HG03095 (cell line): Measurements from ENCODE around the gene SGIP1.
"Not testable (repeated sequence)": the region's sequence is repeated elsewhere in the genome, so short reads cannot be mapped to it uniquely, and the experiment has no call there.

Experiments used
- ATAC-seq: cut with Tn5 transposase; IDR thresholded peaks from one replicate; pipeline ENCODE4 v1.9.1; 2021; ENCODE audit warnings: moderate library complexity; ENCODE audit not compliant: unreplicated experiment

SGIP1 gene

DNA sequence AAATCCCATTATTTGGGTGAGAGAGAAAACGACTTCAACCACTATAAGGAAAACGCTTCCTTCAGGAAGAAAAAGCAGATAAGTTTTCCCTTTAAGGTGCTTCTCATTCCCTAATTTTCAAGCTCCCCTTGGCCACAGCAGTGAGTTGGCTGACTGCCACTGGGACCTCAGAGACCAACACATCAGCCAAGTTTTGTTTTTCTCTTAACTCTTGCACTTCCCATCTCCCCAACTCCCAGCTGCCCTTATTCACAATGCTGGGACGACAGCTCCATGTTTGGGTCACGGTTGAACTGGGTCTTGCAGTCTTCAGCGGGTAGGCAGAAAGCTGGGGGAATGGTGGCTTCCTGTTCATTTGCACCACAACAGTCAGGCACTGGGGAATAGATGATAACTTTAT, 18.9 kb downstream of the SGIP1 start:
- no peak for ATAC-seq

DNA sequence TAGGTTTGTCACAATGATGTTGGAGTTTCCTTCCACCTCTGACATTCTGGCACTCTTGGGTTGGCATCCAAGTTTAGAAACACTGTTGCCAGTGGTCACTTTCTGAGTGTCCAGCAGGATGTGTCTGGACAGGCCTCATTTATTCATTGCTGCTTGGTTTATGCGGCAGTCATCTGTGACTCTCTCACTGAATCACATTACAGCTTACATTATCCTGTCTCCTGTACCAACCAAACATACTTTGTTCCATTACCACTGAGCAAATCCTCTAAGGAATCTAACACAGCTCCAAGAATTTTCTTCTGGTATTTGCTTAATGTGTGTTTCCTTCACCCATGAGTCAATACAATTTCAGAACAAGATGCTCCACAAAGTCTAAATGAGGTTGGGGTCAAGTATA, 19.9 kb downstream of the SGIP1 start:
- ATAC-seq: no peak

DNA sequence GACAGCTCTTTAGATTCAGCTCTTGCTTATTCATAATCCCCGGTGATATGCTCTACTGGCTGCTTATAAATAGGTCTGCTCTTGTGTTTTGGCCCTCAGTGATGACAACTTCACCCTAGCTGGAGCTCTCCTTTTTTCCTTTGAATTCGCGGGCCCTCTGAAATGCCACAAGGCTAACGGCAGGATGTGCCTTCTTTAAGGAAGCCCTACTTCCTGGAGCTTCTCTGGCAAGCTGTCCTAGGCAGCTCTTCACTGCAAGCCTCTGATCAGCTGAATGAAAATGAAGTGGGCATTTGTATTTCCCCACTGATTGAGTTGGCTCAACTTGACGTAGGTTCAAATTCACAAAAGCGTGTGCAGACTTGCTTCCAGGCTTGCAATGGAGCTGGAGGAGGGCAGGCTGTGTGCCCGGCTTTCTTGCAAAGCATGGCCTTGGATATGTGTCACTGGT, 22.2 kb downstream of the SGIP1 start:
- ATAC-seq: no peak

DNA sequence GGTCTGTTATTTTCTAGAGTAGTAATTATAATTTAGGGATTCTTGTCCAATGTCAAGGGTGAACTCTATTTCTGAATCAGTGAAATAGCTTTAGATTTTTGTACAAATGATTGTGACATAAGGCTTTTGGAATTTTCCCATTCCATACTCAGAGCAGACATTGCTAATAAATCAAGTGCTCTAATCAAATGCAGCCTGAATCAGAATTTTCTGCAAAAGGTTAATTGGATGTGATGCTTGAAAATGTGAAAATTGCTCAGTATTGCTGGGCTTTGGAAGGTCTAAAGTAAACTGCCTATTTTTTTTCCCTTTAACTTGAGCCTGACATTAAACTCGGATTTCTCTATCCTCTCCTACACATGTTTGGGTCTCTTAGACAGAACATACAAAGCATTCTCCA, 23.2 kb downstream of the SGIP1 start:
- ATAC-seq: no peak

DNA sequence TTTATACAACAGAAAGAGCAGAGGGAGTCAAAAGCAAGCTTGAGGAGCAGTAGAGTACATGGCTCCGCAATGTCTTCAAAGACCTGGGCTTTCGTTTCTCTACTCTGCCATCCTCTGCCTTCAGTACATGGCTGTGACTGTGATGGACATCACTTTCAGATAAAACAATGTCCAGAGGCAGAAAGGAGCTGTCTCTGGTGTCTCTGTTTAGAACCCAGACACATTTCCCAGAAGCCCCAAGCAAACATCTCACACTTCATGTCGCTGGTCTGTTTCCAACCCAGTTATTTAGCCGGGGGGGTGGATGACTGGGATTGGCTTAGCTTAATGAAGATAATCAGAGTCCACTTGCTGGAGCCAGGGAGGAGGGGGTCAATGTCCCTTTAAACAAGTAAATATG, 25.6 kb downstream of the SGIP1 start:
- ATAC-seq: no peak

DNA sequence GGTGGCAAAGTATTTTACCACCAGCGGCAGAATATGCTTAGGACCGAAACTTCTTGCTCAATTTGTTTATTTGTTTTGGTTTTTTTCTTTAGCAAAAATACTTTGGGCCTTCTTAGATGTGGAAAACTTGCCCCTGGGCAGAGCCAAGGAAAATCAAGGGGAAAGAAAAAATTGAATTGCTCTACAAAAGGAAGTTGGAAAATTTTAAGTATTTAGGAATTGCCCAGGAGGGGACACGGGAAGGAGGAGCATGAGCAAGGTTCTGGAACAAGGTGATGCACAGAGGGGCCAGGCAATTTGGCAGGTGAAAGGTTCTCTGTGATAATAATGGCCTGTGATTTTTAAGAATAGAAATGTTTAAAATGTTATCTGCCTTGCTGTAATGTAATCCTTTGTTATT, 28.6 kb downstream of the SGIP1 start:
- no peak for ATAC-seq

GRCh38 chr1:66563094-66563800, 29.3 kb downstream of the SGIP1 start:
- ATAC-seq: no peak

DNA sequence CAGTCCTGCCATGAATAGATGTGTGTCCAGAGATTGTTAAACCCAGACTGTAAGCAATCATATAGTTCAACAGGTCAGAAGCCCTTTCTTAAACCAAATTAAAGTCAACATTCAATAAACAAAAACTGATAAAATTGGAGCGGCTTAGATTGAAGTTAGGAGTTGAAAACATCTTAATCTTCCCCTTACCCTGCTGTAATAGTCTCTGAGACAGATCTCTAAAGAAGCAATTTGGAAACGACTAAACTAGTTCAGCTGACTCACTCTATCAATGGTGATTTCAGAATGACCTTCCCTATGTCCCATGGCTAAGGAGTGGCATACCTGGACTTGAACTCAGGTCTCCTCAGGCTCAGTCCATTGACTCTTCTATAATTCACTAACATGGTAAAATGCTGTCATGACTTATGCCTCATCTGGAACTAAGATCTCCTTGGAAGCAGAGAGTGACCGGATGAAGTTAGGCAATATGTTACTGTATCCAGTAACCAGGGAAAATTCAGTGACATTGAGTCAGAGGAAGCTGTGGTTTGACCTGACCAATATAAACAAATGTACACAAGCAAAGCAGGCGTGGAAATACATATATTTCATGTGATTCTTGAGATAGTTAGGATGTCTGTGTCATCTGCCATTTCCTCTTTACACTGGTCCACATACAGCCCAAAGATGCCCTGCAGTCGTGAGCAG, 30.1 kb downstream of the SGIP1 start:
- no peak for ATAC-seq

GRCh38 chr1:66570196-66570595, 36.2 kb downstream of the SGIP1 start:
- ATAC-seq: no peak

DNA sequence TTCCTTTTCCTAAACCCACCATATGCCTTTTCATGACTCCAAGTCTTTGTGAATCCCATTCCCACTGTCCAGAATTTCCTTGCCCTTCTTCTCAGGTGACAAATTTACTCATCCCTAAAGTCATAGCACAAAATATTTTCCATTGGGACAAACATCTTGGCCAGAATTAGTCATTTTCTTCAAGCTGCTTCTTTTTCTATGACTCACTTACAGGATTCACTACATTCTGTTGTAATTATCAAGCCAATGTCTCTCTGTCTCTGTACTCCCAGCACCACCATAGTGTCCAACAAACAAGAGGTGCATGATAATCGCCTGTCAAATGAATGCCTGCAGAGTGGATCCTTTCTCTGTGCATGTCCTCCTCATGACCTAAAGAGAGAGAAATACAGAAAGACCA, 37.8 kb downstream of the SGIP1 start:
- no peak for ATAC-seq

DNA sequence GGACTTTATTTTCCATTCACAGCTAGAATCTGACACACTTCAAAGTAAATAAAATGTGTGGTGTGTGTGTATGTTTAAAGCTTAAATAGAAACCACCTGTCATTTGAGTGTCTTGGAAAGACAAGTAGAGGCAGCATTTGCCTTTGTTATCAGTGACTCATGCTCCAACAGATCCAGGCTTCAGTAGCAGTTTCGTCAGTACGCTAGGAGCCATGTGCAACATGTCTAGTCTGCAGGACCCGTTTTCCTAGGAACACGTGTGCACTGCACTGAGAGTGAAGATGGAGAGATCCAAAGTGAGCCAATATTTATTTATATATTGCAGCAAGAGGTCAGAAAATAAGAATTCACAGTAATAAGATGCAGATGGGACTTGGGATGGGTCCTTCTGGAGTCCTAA, 41.8 kb downstream of the SGIP1 start:
- ATAC-seq: no peak

GRCh38 chr1:66576645-66577044, 42.7 kb downstream of the SGIP1 start:
- ATAC-seq: no peak

DNA sequence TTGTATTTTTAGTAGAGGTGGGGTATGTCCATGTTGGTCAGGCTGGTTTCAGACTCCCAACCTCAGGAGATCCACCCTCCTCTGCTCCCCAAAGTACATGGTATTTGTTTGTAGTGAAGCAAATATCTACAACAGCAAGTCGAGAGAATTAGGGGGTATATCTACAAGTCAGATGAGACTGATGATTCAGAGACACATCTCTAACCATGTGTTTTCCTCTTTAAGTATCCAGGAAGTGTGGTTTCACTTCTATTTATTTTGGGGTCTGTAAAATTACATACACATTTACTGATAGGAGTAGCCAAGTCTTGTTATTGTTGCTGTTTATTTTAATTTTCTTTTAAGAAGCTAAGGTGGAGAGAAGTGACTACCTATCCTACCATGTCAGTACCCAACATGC, 44.9 kb downstream of the SGIP1 start:
- no peak for ATAC-seq

DNA sequence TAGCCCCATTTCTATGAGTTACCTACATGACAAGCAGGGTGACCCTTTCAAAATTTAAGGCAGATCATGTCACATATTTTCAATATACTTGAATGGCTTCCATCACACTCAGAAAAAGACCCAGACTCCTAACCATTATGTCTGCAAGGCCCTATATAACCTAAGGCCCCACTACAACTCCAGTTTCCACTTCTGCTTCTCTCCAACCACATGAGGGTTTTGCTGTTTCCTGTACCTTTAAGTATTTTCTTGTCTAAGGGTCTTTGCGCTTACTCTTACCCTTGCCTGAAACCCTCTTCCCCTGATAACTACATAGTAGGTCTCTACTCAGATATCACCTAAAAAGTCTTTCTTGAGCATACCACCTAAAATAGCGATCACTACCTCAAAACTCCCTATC, 46.1 kb downstream of the SGIP1 start:
- no peak for ATAC-seq

DNA sequence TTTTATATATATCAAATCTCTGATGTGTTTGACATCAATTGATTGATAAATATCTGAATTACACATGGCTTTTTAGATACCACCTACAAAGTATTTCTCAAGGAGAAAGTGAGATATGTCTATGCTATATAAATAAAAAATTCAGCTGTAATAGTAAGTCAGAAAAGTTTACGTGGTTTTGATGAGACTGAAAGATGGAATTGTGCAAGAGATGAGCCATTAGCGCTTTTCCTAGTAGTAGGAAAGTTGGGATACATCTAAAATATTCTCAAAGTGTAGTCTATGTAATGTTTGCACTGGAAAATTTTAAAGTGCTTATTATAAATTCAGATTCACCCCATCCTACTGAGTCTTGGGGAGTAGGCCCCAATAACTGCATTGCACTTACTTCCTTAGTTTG, 49.1 kb downstream of the SGIP1 start:
- no peak for ATAC-seq

GRCh38 chr1:66585002-66585401, 51.0 kb downstream of the SGIP1 start:
- ATAC-seq: no peak

GRCh38 chr1:66589326-66589725, 55.4 kb downstream of the SGIP1 start:
- no peak for ATAC-seq

- ATAC-seq: not testable (repeated sequence)
Measured at GRCh38 chr1:66592106-66592507, 58.2 kb downstream of the SGIP1 start.

GRCh38 chr1:66596191-66596590, 62.2 kb downstream of the SGIP1 start:
- no peak for ATAC-seq

DNA sequence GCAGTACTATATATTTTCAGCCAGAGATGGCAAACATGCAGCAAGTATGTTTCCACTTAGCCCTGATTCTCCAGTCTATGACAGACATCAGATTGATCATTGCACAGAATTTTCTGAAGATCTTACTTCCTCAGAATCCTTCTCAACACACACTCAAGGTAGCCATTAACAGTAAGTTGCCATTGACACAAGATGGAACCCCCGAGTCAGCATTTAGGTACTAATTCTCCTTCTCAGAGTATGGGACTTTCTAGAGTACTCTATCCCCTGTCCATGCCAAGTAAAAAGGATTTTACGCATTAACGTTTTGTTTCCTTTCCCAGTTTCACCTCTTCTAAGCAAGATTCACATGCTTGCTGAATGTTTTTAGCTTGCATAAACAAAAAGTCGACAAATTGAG, 63.5 kb downstream of the SGIP1 start:
- no peak for ATAC-seq

- no peak for ATAC-seq
Measured at GRCh38 chr1:66598670-66599069, 64.7 kb downstream of the SGIP1 start.

DNA sequence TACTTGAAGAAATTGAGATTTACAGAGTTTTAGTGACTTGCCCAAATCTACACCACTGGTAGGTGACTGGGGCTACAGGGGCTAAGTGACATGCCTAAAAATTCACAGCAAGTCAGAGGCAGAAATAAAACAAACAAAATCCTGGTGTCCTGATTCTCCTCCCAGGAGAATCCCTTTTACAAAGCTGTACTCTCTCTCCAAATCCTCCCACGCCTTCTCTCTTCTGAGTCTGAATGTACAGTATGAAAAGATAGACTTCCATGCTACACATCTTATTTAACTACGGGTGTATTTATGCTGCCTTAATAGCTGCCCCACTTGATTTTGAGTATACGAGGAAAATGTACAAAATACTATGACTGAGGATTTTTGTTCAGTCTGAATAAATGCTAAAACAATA, 65.4 kb downstream of the SGIP1 start:
- ATAC-seq: no peak
